IPS-20b (cell line): Measurements from ENCODE around the gene ORC3.
"Not testable (repeated sequence)": the region's sequence is repeated elsewhere in the genome, so short reads cannot be mapped to it uniquely, and the experiment has no call there.

Source experiments
- H3K27ac ChIP-seq: one replicate; pipeline ENCODE4 v1.5.1; 2013; ENCODE audit warnings: low read length
- H3K27me3 ChIP-seq: 2 replicates; pipeline ENCODE4 v1.6.1; 2013; ENCODE audit warnings: mild to moderate bottlenecking, low read length, inconsistent platforms; ENCODE audit not compliant: insufficient read depth
- H3K36me3 ChIP-seq: 2 replicates; pipeline ENCODE4 v1.6.1; 2013; ENCODE audit warnings: low read depth, mild to moderate bottlenecking, inconsistent platforms, low read length, moderate library complexity; ENCODE audit not compliant: insufficient read depth
- H3K4me1 ChIP-seq: 2 replicates; pipeline ENCODE4 v1.6.1; 2013; ENCODE audit warnings: mild to moderate bottlenecking, control low read depth, inconsistent platforms, low read length, moderate library complexity; ENCODE audit not compliant: insufficient read depth
- H3K4me3 ChIP-seq: 2 replicates; pipeline ENCODE4 v1.5.1; 2013; ENCODE audit warnings: mild to moderate bottlenecking, low read length, inconsistent platforms
- H3K9ac ChIP-seq: 2 replicates; pipeline ENCODE4 v1.6.1; 2013; ENCODE audit warnings: low read depth, mild to moderate bottlenecking, inconsistent platforms, low read length, moderate library complexity
- H3K9me3 ChIP-seq: 2 replicates; pipeline ENCODE4 v1.6.1; 2013; ENCODE audit warnings: mild to moderate bottlenecking, low read depth, low read length, inconsistent platforms; ENCODE audit not compliant: insufficient read depth

The ORC3 gene

DNA sequence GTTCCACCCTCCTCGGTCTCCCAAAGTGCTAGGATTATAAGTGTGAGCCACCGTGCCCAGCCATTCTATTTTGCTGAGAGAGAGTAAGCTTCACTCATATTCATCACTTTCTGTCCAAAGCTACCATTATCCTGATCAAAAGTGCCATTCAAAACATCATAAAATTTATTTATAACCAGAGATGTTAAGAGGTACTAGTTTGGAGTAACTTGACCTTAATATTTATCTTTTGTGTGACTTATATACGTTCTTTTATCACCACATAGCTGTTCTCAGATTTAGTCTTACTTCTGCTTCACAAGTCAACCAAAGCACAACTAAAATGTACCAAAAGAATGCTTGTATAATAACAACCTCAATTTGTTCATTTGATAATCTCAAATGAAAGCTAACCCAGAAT, 94.0 kb downstream of the ORC3 start:
- H3K4me1 ChIP-seq: no peaks in the 10 kb centered on the region
- H3K36me3 ChIP-seq: peaks cover 28% of the 10 kb centered on the region
- no peak overlapping the region for H3K9ac ChIP-seq
- H3K4me3 ChIP-seq: no peak overlapping the region
- no peak overlapping the region for H3K27ac ChIP-seq
- no peaks in the 10 kb centered on the region for H3K9me3 ChIP-seq
- H3K27me3 ChIP-seq: no peaks in the 10 kb centered on the region

GRCh38 chr6:87684895-87685654, 95.1 kb downstream of the ORC3 start:
- Histone ChIP-seq H3K36me3 (peaks cover 16% of the 10 kb centered on the region), H3K9me3 (no peaks in the 10 kb centered on the region), H3K4me3 (no peak overlapping the region), H3K9ac (no peak overlapping the region), H3K4me1 (peaks cover 4% of the 10 kb centered on the region; the same call in 1 of the 2 replicates), H3K27me3 (no peaks in the 10 kb centered on the region), H3K27ac (peak overlapping the region; percentile 6)

DNA sequence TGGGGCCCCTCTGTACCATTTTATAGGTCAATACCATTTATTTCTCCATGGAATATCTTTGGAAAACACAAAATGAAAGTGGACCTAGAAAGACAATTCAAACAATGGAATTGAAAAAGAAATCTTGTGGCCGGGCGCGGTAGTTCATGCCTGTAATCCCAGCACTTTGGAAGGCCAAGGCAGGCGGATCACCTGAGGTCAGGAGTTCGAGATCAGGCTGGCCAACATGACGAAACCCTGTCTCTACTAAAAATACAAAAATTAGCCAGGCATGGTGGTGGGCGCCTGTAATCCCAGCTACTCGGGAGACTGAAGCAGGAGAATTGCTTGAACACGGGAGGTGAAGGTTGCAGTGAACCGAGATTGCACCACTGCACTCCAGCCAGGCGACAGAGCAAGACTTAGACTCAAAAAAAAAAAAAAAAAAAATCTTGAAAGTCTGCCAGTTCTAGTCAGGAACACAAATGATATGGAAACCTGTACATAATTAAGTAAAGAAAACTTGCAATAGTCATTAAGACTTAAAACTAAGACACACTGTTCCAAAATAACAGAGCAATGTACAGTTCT, 96.8 kb downstream of the ORC3 start:
- H3K27ac ChIP-seq, H3K4me3 ChIP-seq, H3K9ac ChIP-seq, H3K9me3 ChIP-seq, H3K4me1 ChIP-seq, H3K36me3 ChIP-seq, H3K27me3 ChIP-seq: not testable (repeated sequence)

DNA sequence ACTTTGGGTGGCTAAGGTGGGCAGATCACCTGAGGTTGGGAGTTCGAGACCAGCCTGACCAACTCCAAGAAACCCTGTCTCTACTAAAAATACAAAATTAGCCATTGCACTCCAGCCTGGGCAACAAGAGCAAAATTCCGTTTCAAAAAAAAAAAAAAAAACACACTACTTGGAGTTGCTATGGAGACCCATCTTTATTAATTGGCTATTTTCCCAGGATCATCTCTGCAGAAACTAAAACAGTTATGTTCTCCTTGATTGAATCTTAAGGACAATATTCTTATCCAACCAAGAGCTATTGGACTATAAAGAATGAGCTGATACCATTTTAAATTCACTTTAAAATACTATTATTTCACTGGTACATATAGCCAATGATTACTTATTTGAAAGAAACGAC, 97.4 kb downstream of the ORC3 start:
- H3K4me1 ChIP-seq: peaks cover 4% of the 10 kb centered on the region

GRCh38 chr6:87687893-87688292, 98.0 kb downstream of the ORC3 start:
- H3K27ac ChIP-seq, H3K36me3 ChIP-seq, H3K4me1 ChIP-seq, H3K4me3 ChIP-seq, H3K9me3 ChIP-seq, H3K27me3 ChIP-seq, H3K9ac ChIP-seq: not testable (repeated sequence)

More for the DNA sequence above, 97.4 kb downstream of the ORC3 start:
- H3K4me3 ChIP-seq: no peak overlapping the region
- H3K27ac ChIP-seq: no peak overlapping the region
- H3K9me3 ChIP-seq: no peaks in the 10 kb centered on the region
- no peaks in the 10 kb centered on the region for H3K27me3 ChIP-seq
- H3K36me3 ChIP-seq: peaks cover 6% of the 10 kb centered on the region
- H3K9ac ChIP-seq: no peak overlapping the region

- H3K36me3 ChIP-seq: peaks cover 6% of the 10 kb centered on the region
- no peaks in the 10 kb centered on the region for H3K27me3 ChIP-seq
- H3K4me1 ChIP-seq: peaks cover 10% of the 10 kb centered on the region
- H3K9me3 ChIP-seq: no peaks in the 10 kb centered on the region
- H3K4me3 ChIP-seq: no peak overlapping the region
- no peak overlapping the region for H3K9ac ChIP-seq
- no peak overlapping the region for H3K27ac ChIP-seq
Observed at GRCh38 chr6:87690441-87690840, 100.5 kb downstream of the ORC3 start.

DNA sequence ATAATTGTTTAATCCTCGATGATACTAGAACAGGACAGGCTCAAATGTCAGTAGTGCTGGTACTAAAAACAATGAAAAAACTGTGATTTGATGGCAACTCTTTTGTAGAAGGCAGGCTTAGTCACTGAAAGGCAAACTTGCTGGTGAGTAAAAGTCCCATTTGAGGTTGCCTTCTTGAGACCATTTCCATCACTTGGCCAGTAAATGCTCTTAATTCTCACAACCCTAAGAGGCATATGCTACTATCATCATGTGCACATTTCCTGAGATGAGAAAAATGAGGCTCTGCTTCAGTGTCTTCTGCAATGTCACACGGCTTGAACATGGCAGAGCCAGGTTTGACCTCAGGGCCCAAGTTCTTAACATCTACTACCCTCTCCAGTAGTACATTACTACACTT, 102.2 kb downstream of the ORC3 start:
- H3K36me3 ChIP-seq: peaks cover 6% of the 10 kb centered on the region; the same call in 1 of the 2 replicates
- no peaks in the 10 kb centered on the region for H3K27me3 ChIP-seq
- H3K9me3 ChIP-seq: no peaks in the 10 kb centered on the region
- no peak overlapping the region for H3K27ac ChIP-seq
- H3K4me3 ChIP-seq: no peak overlapping the region
- peaks cover 15% of the 10 kb centered on the region for H3K4me1 ChIP-seq
- H3K9ac ChIP-seq: no peak overlapping the region

DNA sequence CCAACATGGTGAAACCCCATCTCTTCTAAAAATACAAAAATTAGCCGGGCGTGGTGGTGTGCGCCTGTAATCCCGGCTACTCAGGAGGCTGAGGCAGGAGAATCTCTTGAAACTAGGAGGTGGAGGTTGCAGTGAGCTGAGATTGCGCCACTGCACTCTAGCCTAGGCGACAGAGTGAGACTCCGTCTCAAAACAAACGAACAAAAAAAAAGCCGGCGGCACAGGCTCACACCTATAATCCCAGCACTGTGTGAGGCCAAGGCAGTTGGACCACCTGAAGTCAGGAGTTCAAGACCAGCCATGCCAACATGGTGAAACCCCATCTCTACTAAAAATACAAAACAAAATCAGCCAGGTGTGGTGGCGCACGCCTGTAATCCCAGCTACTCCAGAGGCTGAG, 106.9 kb downstream of the ORC3 start:
- H3K27ac ChIP-seq, H3K36me3 ChIP-seq, H3K27me3 ChIP-seq, H3K9me3 ChIP-seq, H3K4me3 ChIP-seq, H3K9ac ChIP-seq: not testable (repeated sequence)
- H3K4me1 ChIP-seq: peaks cover 21% of the 10 kb centered on the region

DNA sequence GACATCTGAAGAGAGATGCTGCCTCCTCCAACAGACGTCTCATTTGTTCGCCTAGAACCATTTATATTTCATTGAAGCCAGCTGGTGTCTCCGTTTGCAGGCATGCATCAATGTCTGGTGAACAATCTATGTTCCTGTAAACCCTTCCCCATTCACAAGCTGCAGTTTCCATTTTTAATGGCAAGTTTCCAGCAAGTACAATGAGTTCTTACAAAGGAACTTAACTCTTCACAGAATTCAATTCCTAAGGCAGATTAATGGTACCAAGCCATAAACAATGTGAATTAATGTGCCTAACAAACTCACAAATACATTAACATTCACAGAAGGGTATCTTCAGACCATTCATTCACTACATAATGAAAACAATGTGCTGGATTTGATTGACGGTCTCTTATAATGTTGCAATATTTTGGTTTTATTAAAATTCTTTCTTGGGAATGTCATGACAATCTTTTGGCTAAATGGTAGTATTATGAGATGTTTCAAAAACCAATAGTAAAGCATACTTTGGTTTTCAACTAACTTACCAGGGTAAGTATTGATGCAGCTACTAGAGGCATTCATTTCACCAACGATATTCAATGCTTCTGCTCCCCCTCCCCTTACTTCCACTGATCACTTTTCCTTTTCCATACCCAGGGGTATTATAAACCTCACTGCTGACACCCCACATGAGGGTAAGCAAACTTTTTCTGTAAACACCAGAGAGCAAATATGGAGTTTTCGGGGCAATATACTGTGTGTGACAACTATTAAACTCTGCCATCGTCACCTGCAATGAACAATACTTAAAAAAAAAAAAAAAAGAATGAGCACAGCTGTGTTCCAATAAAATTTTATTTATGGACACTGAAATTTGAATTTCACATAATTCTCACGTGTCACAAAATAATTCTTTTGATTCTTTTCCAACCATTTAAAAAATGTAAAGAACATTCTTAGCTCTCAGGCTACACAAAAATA, 107.9 kb downstream of the ORC3 start:
- Histone ChIP-seq H3K9ac (peak overlapping the region; percentile 10; the same call in 1 of the 2 replicates), H3K36me3 (peaks cover 3% of the 10 kb centered on the region; the same call in 1 of the 2 replicates), H3K9me3 (no peaks in the 10 kb centered on the region), H3K4me1 (peaks cover 21% of the 10 kb centered on the region), H3K4me3 (peak overlapping the region; percentile 99), H3K27me3 (no peaks in the 10 kb centered on the region), H3K27ac (peak overlapping the region; percentile 28)

DNA sequence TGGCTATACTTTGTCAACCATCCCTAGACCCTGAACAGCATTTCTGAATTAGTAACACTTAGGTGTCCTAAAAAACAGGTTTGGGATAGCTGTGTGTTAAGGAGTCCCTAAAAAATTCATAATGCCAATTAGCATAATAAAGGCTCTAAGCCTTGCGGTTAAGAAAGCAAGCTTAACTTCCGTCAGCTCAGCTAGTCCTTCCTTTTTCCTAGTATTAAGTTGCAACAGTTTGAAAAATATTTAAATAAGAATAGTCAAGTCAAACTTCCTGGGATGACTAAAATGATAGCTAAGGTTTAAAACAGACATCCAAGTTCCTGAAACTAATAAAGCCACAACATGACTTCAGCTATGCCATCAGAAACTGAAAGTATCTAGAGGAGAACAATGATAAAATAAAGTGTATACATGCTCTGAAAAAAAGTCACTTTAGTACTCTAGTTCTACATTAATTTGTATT, 108.6 kb downstream of the ORC3 start:
- Histone ChIP-seq H3K9me3 (no peaks in the 10 kb centered on the region), H3K27me3 (no peaks in the 10 kb centered on the region), H3K27ac (no peak overlapping the region), H3K9ac (peak overlapping the region; percentile 10; the same call in 1 of the 2 replicates), H3K4me1 (peaks cover 21% of the 10 kb centered on the region), H3K36me3 (peaks cover 3% of the 10 kb centered on the region; the same call in 1 of the 2 replicates), H3K4me3 (peak overlapping the region; percentile 99)

GRCh38 chr6:87699576-87699975, 109.6 kb downstream of the ORC3 start:
- Histone ChIP-seq H3K4me3 (peak overlapping the region; percentile 99), H3K9ac (peak overlapping the region; percentile 94; the same call in 1 of the 2 replicates), H3K4me1 (peaks cover 21% of the 10 kb centered on the region), H3K9me3 (no peaks in the 10 kb centered on the region), H3K27me3 (no peaks in the 10 kb centered on the region), H3K27ac (no peak overlapping the region), H3K36me3 (peaks cover 3% of the 10 kb centered on the region; the same call in 1 of the 2 replicates)
